ENCODE results near the gene NUP210.

NUP210 gene

GRCh38 chr3:13324835-13325501 is 95.2 kb downstream of the NUP210 start:
- H3K4me3 ChIP-seq (ENCODE audit: low read depth, low read length): no peak overlapping the region
- no peak for TF ChIP-seq CTCF (IDR thresholded peaks at IDR 0.05; ENCODE audit: low read depth, low read length)

- no peak overlapping the region for H3K4me3 ChIP-seq (ENCODE audit: low read depth, low read length)
- TF ChIP-seq CTCF (IDR thresholded peaks at IDR 0.05; ENCODE audit: low read depth, low read length): no peak
Observed at GRCh38 chr3:13323822-13324221, 96.3 kb downstream of the NUP210 start.

- no peak overlapping the region for H3K4me3 ChIP-seq (ENCODE audit: low read depth, low read length)
- no peak for TF ChIP-seq CTCF (IDR thresholded peaks at IDR 0.05; ENCODE audit: low read depth, low read length)
Observed at GRCh38 chr3:13322324-13322723, 97.8 kb downstream of the NUP210 start.

GRCh38 chr3:13319564-13320220 is 100.4 kb downstream of the NUP210 start:
- no peak overlapping the region for H3K4me3 ChIP-seq (ENCODE audit: low read depth, low read length)
- no peak for TF ChIP-seq CTCF (IDR thresholded peaks at IDR 0.05; ENCODE audit: low read depth, low read length)

GRCh38 chr3:13318626-13319470 is 101.3 kb downstream of the NUP210 start:
- no peak for TF ChIP-seq CTCF (IDR thresholded peaks at IDR 0.05; ENCODE audit: low read depth, low read length)
- no peak overlapping the region for H3K4me3 ChIP-seq (ENCODE audit: low read depth, low read length)

GRCh38 chr3:13317596-13318320 is 102.4 kb downstream of the NUP210 start:
- no peak overlapping the region for H3K4me3 ChIP-seq (ENCODE audit: low read depth, low read length)
- no peak for TF ChIP-seq CTCF (IDR thresholded peaks at IDR 0.05; ENCODE audit: low read depth, low read length)

All from WI38 (cell line).